Dermis microvascular lymphatic vessel endothelial cell (primary cell): ENCODE measurements around the gene PVALB. TPM values are rescaled to one million over a fixed set of nuclear protein-coding genes. Genes with fewer than 3 reads are reported as not detected.

Experiments
- DNase-seq, 2 donors: peaks; one replicate each; pipeline versions ENCODE4 v3.0.0 to v3.0.0-alpha.2; 2010; ENCODE audit warnings: low read depth in 2 of 2
- total RNA-seq: library from RNA; depleted of rRNA; stranded (reverse); fragments of >200 nt; gene quantifications from 2 replicates; pipeline ENCODE4 v1.2.1, GENCODE V29; 2014

The PVALB gene
- total RNA-seq, 1 donor from 2014 or later, result not detected

DNA sequence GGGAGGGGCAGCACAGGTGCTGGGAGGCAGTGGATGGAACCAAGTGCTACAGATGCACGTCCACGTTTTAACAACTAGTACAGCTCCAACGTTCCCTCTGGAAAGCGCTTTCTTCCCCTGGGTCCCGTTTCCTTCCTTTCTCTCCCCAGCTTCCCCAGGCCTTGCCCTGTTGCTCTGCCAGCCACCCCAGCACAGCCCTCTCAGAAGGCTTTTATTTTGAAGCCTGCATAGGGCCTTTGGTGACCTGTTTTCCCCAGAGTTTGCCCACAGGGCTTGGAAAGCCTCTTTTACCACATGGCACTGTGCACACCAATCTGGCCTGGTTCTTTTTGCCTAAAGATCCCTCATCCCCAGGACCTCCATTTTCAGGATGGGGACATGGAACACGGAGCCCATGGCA, 30.1 kb upstream of the PVALB start:
- no peak for DNase-seq

GRCh38 chr22:36846271-36846670, 29.4 kb upstream of the PVALB start:
- DNase-seq, result no peak

DNA sequence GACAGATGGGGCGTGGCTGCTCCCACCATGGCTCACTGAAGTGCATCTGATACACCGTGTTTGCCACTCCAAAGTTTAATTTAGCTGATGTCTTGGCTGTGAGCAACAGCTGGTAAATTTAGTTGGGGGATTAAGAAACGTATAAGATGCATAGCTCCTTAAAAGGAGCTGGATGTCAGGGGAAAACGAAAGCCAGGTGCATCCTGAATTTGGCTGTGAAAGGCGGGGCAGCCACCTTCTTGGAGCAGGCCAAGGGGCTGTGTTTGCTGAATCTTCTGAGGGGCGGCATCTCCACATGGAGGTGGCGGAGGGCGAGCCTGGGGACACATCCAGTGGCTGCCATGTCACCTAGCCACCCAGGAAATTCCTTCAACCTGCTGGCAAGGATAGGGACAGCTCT, 23.3 kb upstream of the PVALB start:
- DNase-seq, result no peak

- no peak for DNase-seq
Measured at GRCh38 chr22:36839356-36840073, 22.7 kb upstream of the PVALB start.

DNA sequence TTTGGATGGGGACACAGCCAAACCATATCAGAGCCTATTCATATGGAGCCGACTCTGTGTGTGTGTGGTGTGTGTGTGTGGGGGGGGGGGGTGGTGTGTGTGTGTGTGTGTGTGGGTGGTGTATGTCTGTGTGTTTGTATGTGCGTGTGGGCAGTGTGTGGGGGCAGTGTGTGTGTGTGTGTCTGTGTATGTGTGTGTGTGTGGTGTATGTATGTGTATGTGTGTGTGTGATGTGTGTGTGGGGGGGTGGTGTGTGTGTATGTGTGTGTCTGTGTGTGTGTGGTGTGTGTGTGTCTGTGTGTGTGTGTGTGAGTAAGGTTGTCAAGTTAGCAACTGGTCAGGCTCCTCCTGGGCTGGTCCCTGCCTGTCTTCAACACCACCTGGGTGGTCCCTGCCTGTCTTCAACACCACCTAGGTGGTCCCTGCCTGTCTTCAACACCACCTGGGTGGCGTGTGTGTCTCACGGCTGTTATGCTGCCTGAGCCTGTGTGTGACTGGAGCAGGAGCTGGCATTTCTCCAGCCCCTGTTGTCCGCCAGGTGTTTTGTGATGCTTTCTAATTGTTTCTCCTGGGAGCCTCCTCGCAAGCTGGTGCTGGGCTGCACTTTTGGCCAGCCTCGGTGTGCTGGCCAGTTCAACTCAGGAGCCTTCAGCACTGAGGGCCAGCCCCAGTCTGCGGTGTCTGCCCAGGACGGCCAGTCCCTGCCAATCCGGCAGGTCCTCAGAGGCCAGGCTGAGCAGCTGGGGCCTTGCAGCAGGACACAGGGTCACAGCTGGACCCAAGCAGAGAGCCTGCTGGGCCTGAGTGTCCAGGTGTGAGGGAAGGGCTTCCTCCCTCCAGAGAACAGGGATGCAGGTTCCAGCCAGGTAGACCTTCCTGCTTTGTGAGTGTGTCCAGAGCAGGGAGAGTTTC, 21.5 kb upstream of the PVALB start:
- DNase-seq, result no peak

GRCh38 chr22:36835903-36836302, 19.1 kb upstream of the PVALB start:
- no peak for DNase-seq

- DNase-seq, result no peak
Measured at GRCh38 chr22:36833073-36833472, 16.2 kb upstream of the PVALB start.

GRCh38 chr22:36831717-36832116, 14.9 kb upstream of the PVALB start:
- no peak for DNase-seq

GRCh38 chr22:36831206-36831605, 14.4 kb upstream of the PVALB start:
- DNase-seq, result no peak

DNA sequence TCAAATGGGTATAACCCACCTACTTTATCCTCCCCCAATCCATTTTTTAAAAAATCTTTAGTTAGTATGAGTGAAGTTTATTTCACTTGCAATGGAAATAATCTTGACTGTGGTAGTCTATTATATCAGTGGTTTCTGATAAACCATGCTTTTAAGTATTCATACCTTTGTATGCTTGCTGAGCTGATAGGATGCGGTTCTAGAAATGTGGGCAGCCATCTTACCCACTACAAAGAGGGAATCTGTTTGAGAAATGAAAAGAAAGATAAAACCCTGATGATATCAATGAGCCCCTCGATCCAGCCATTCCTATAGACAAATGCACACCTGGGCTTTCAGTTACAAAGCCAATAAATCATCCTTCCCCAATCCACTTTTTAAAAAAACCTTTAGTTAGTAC, 13.8 kb upstream of the PVALB start:
- no peak for DNase-seq

- no peak for DNase-seq
Measured at GRCh38 chr22:36829370-36830002, 12.7 kb upstream of the PVALB start.

GRCh38 chr22:36828815-36829214, 12.0 kb upstream of the PVALB start:
- no peak for DNase-seq

GRCh38 chr22:36826262-36826661, 9.4 kb upstream of the PVALB start:
- DNase-seq, result no peak

DNA sequence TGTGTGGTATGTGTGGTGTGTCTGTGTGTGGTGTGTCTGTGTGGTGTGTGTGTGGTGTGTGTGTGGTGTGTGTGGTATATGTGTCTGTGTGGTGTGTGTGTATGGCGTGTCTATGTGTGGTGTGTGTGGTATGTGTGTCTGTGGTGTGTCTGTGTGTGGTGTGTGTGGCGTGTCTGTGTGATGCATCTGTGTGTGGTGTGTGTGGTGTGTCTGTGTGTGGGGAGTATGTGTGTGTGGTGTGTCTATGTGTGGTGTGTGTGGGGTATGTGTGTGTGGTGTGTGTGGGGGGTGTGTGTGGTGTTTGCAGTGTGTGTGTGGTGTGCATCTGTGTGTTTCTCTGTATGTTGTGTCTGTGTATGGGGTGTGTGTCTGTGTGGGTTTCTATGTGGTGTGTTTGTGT, 7.8 kb upstream of the PVALB start:
- no peak for DNase-seq

DNA sequence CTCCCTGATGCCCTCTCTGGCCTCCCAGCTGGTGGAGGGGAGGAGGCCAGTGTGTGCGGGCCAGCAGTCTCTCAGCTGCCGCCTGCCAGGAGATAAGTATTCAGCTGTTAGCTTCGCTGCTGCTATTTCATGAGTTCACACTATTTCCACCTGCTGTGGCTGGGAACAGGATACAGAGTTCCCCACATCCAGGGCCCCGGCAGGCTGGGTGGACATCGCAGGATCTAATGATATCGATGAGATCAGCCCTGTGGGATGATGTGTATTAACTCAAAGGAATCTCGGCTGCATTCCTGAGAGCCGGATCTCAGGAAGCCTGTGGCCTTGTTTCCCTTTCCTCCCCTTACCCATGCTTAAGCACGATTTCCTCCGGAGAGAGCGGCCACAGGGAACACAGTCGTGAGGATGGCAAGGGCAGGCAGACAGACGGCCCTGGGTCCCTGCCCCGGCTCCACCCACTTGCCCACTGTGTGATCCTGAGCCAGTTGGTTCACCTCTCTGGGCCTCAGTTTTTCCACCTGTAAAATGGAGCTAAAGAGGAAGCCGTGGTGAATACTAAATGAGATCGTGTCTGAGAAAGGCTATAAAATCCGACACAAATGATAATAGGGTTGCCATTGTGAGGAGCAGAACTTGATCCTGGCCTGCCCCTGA, 6.5 kb upstream of the PVALB start:
- DNase-seq, result peak in 1 of 2 donors; percentile 54

DNA sequence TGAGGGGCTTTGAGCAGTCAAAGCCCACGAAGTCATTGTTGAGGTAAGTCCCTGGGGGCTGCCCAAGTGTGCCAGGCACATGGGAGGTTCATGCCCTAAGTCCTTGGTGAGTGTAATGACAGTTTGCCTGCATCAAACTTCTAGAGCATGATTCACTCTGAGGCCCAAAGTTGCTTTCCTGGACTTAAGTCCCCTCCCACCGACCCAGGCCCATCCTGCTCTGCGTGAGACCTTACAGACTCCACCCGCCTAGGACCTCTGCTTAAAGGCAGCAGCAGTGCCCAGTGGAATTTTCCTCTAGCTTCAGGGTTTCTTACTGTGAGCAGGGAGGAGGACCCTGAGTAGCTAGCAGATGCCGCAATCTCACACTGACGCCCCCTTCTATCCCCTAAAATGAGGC, 5.7 kb upstream of the PVALB start:
- DNase-seq, result peak in 1 of 2 donors; percentile 12

GRCh38 chr22:36819112-36819511, 2.3 kb upstream of the PVALB start:
- DNase-seq, result no peak

DNA sequence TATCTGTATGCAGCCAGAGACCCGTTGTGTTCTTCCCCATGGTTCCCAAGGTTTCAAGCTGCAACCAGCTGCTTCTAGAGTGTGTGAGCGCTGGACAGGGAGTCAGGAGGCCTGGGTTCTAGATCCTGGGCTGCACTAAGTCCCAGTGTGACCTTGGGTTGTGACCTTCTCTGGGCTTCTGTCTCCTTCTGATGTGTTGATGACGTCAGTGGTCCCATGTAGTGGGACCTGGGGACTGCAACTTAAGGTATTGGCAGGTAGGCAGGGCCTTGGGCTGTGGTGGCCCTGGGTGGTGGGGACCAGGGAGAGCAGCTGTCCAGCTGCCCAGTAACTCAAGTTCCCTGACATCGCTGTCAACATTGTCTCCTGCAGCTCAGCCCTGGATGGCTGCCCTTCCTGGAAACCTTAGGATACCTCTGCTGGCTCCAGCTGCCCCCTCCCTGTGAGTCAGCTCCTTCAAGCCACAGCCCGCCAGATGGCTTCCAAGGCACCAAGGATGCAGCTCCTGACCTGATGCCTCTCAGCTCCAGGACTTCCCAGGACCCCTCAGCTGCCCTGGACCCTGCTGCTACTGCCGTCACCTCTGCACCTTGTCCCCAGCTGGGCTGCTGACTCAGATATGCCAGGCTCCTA, 1.3 kb upstream of the PVALB start:
- DNase-seq, result no peak

- DNase-seq, result no peak
Measured at GRCh38 chr22:36817525-36817848, 652 bp upstream of the PVALB start.

GRCh38 chr22:36816339-36816635, 548 bp downstream of the PVALB start:
- no peak for DNase-seq

DNA sequence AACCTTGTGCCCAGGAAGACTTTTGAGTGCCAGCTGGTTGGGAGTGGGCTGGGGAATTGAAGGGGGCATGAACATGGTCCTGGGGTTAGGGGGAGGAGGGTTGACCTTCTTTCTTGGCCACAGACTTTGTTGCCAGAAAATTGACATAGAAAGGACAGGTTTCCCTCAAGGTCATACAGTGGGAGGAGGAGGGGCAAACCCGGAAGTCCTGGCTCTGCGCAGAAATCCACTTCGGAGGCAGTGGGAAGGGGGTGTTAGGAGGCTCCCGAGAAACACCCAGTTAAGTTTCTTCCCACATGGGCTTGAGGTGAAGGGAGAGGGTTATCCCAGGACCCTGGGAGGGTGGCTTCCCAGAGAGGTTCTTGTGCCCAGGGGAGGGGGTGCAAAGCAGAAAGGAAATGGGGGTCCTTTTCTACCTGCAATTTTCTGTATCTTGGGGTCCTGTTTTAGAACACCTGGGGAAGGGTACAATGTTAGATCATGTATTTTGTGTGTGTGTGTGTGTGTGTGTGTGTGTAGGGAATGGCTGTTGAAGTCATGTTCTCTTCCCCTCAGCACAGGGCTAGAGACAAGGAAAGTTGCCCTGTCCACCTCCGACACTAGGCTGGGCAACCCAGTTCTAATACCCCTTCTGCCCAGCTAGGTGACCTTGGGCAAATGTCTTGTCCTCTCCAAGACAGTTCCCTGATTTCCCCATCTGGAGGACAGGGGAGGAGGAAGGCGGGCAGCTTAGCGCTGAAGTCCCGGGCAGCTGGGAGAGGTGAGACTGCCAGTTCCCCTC, 1.1 kb downstream of the PVALB start:
- no peak for DNase-seq
